ENCODE measurements around the gene APPBP2. TPM values are rescaled to one million over a fixed set of nuclear protein-coding genes. Genes with fewer than 3 reads are reported as not detected.
"Not testable (repeated sequence)": the region's sequence is repeated elsewhere in the genome, so short reads cannot be mapped to it uniquely, and the experiment has no call there.

Gene APPBP2
- 45.8 TPM for total RNA-seq
- long read RNA-seq, full-length matches to known transcripts, result 97 of 120 reads
- long read RNA-seq, partial matches to known transcripts, result 7 of 120 reads
- long read RNA-seq, other reads (novel, unspliced or antisense), result 16 of 120 reads

GRCh38 chr17:60525685-60526514 is at the start of gene APPBP2:
APPBP2 (minus strand) TSS chr17:60526242; CDS start chr17:60525931, 311 bp downstream.
- DNase-seq (ENCODE audit: low spot score), result peak; percentile 95

GRCh38 chr17:60573236-60574051 is 47.4 kb upstream of the APPBP2 start:
- DNase-seq (ENCODE audit: low spot score), result no peak

GRCh38 chr17:60565233-60565632 is 39.2 kb upstream of the APPBP2 start:
- DNase-seq (ENCODE audit: low spot score), result no peak

- no peak for DNase-seq (ENCODE audit: low spot score)
These were observed 37.7 kb upstream of the APPBP2 start for GRCh38 chr17:60563743-60564142.

GRCh38 chr17:60562421-60562820 is 36.4 kb upstream of the APPBP2 start:
- no peak for DNase-seq (ENCODE audit: low spot score)

- DNase-seq (ENCODE audit: low spot score), result no peak
These were observed 34.8 kb upstream of the APPBP2 start for GRCh38 chr17:60560860-60561257.

GRCh38 chr17:60559995-60560859 is 34.2 kb upstream of the APPBP2 start:
- no peak for DNase-seq (ENCODE audit: low spot score)

- DNase-seq (ENCODE audit: low spot score), result peak; percentile 55
These were observed 33.6 kb upstream of the APPBP2 start for GRCh38 chr17:60559659-60559994.

GRCh38 chr17:60557805-60558204 is 31.8 kb upstream of the APPBP2 start:
- no peak for DNase-seq (ENCODE audit: low spot score)

GRCh38 chr17:60555786-60556185 is 29.7 kb upstream of the APPBP2 start:
- no peak for DNase-seq (ENCODE audit: low spot score)

GRCh38 chr17:60554377-60554788 is 28.3 kb upstream of the APPBP2 start:
- DNase-seq (ENCODE audit: low spot score), result no peak

- not testable (repeated sequence) for DNase-seq (ENCODE audit: low spot score)
These were observed 26.2 kb upstream of the APPBP2 start for GRCh38 chr17:60552255-60552654.

GRCh38 chr17:60548990-60549389 is 22.9 kb upstream of the APPBP2 start:
- DNase-seq (ENCODE audit: low spot score), result no peak

GRCh38 chr17:60545465-60546191 is 19.6 kb upstream of the APPBP2 start:
- no peak for DNase-seq (ENCODE audit: low spot score)

- DNase-seq (ENCODE audit: low spot score), result no peak
These were observed 16.0 kb upstream of the APPBP2 start for GRCh38 chr17:60542071-60542470.

GRCh38 chr17:60540460-60540859 is 14.4 kb upstream of the APPBP2 start:
- no peak for DNase-seq (ENCODE audit: low spot score)

- no peak for DNase-seq (ENCODE audit: low spot score)
These were observed 13.8 kb upstream of the APPBP2 start for GRCh38 chr17:60539807-60540206.

GRCh38 chr17:60538726-60539125 is 12.7 kb upstream of the APPBP2 start:
- no peak for DNase-seq (ENCODE audit: low spot score)

GRCh38 chr17:60535382-60536279 is 9.6 kb upstream of the APPBP2 start:
- DNase-seq (ENCODE audit: low spot score), result no peak
